GM04503 (cell line): Measurements from ENCODE around the gene PLEKHG4B.
A peak's percentile ranks its signal among the peaks of the same experiment; 100 is the strongest.
"Not testable (repeated sequence)": the region's sequence is repeated elsewhere in the genome, so short reads cannot be mapped to it uniquely, and the experiment has no call there.

Experiments
- DNase-seq: peaks from one replicate; pipeline ENCODE4 v3.0.0-alpha.2; 2012; ENCODE audit warnings: low read depth

Gene PLEKHG4B

DNA sequence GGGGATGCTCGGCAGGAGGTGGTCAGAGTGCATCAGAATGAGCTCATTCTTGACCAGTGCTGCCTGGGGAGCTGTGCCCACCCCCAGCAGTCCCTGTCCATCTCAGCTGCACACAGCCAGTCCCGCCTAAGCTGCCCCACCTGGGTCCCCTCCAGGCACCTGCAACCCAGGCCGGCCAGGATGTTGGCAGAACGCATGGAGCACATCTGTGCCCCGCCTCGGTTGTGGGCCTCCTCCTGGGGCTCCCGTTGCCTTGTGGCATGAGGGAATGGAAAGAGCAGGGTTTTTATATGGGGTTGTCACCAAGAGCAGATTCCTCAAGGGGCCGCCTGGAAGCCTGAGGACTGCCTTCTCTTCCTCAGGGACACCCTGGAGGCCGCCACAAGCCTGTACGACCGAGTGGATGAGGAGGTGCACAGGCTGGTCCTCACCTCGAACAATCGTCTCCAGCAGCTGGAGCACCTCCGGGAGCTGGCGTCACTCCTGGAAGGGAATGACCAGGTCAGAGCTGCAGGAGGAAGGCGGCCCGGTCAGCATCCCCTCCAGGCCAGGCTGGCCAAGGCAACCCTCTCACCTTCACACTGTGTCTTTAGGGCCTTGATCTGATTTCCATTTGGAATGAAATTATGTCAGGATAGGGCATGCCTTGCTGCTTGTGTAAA, 64.6 kb downstream of the PLEKHG4B start:
- DNase-seq: no peak

DNA sequence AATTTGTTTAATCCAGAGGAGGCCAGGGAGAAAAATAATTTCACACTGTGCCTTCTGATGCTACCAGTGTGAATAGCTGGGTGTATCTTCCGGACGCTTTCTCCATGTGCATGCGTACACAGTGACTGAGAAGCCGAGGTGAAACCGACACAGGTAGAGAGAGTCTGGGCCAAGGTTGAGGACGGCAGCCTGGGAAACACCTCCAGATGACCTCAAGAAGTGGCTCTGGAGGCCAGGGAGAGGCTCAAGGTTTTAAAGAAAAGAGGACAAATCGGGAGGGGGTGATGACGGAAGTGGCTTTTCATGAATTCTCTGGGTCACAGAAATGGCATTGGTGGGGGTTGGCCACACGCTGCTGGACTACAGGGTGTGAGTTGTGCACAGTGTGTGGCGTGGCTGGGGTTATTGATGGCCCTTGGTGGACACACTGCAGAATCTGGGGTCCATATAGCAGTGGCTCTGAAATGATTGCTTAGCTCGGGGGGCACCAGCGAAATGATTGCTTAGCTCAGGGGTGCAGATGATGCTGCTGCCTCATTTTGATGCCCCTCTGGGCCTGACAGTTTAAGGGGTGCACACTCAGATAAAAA, 65.3 kb downstream of the PLEKHG4B start:
- DNase-seq: no peak

DNA sequence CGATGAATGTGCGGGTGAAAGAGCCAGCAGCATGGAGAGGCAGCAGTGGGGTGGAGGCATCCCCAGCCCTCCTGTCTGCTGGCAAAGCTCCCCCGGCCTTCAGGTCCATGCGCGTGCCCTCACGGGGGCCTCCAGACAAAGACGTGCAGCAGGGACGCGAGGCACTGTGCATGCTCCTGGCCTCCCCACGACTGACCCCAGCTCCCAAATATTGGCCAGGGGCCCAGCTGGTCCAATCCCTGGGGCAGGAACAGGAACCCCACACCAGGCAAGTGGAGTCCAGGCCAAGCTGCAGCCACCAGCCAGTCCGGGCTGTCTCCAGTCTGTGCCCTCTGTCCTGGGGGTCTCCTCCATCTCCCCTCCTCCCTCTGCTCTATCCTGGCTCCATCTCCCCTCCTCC, 65.8 kb downstream of the PLEKHG4B start:
- no peak for DNase-seq

DNA sequence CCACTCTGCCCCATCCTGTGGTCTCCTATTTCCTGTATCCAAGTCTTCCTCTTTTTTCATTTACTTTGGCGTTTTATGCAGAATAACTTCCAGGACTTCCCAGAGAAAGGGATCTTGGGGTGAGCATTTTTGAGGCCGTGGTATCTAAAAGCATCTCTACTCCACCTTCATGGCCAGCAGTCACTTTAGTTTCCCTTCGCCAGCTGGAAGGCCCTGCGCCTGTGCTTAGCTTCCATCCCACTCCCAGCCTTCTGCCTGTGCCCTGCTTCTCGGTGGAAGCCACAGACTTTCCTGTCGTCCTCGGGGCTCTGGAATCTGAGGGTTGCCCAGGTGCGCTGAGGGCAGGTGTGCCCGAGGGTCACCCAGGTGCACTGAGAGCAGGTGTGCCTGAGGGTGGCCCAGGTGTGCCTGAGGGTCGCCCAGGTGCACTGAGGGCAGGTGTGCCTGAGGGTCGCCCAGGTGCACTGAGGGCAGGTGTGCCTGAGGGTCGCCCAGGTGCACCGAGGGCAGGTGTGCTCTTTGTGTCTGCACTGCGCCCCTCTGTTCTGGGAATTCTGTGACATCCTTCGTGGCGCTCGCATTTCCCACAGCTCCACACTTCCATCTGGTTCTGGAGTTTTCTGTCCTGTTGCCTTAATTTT, 67.0 kb downstream of the PLEKHG4B start:
- no peak for DNase-seq

DNA sequence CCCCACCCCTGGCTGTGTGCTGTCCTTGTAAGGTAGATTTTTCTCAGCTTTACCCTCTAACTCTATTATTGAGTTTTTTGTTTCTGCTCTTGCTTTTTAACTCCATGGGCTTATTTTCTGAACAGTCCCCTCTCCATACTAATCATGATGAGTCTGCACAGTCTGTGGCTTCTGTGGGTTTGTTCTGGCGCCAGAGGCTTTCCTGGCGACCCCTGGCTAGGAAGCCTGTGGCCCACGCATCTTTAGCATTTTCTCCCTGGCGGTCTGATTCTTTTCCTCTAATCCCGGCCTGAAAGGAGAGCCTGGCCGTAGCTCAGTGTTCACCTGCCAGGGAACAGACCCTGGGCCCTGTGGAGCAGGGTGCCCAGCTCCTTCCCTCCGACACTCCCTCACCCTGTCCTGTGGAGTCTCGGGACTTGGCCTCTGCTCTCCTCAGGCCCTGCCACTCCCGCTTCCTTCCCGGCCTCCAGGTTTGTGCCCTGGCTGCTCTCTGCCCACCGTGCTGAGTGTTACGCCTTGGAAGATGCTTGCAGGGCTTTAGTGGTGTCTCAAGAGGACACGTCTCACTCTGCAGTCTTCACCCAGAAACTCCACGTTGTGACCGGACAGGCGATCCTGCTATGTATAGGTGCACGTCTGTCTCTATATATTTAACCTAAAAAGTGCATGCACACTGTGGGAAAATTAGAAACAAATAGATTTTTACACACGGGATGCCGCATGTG, 67.6 kb downstream of the PLEKHG4B start:
- no peak for DNase-seq

DNA sequence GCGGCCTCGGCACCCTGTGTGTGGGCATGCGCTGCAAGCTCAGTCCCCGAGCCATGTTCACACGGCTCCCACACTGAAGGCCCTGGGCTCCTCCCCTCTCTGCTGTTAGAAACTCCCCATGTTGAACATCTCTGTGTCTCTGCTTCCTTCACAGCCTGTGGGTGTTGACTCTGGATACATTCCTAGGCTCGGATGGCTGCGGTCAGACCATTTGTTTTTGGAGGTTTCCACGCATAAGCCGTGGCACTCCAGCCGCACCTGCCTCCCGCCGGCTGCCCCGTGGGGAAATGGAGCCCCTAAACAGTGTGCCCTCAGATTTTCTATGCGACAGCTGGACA, 68.2 kb downstream of the PLEKHG4B start:
- no peak for DNase-seq

DNA sequence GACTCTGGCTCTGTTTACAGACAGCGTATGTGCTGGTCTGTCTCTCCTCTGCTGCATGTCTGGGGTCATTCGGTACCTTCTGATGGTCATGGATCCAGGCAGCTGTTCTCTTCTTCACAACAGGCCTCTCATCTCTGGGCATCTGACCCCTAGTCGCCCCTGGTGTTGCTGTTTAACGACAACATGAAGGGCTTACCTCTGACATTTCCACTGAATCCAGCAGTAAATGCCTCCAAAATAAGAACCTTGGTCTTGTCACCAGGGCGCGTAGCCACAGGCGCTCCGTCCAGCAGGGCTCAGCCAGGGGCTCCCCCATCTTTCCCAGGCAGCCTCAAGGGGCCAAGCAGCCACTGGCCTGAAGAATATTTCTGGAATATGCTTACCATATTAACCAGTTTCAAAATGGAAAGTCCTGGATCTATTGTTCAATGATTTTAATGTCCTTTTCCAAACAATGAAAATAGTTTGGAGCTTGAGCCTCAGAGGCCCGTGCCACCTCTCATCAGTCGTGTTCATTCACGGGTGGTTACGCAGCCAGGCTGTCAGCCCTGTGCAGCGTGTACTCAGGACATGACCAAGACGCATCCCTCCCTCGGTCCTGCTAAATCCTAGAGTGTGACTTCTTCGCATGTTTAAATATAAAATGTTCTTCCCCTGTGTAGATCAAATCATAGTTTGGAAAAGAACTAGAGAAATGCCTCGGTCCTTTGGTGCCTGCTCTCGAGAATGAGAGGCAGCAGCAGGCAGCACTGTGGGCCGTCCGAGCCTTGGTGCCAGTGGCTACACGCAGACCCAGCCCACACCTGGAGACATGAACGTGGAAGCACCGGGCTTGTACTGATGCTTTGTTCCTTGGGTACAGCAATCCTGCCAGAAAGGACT, 69.2 kb downstream of the PLEKHG4B start:
- no peak for DNase-seq

DNA sequence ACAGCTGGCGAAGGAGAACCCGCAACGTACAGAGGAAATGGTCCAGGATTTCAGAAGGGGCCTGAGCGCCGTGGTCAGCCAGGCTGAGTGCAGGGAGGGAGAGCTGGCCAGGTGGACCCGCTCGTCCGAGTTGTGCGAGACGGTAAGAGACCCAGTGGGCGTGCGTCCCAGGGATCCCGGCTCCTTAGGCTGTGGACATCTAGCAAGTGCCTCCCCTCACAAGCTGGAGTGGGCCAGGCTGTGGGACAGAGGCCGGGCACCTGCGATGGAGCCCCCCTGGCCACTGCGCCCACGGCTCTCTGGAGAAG, 69.8 kb downstream of the PLEKHG4B start:
- no peak for DNase-seq

DNA sequence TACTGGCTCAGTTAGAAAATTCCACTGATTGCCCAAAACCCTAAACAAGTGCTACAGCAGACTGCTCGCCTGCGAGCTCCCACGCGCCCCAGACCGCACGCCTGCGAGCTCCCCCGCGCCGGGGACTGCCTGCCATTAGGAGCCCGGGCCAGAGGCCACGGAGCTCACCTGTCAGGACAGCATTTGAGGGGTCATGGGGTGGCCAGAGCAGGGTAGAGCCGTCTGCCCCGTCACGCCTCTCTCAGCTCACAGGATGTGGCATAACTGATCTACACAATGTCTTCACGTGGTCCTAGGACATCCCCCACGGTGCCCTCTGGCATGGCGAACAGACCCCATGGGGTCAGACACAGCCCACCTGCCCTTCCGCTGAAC, 70.2 kb downstream of the PLEKHG4B start:
- no peak for DNase-seq

DNA sequence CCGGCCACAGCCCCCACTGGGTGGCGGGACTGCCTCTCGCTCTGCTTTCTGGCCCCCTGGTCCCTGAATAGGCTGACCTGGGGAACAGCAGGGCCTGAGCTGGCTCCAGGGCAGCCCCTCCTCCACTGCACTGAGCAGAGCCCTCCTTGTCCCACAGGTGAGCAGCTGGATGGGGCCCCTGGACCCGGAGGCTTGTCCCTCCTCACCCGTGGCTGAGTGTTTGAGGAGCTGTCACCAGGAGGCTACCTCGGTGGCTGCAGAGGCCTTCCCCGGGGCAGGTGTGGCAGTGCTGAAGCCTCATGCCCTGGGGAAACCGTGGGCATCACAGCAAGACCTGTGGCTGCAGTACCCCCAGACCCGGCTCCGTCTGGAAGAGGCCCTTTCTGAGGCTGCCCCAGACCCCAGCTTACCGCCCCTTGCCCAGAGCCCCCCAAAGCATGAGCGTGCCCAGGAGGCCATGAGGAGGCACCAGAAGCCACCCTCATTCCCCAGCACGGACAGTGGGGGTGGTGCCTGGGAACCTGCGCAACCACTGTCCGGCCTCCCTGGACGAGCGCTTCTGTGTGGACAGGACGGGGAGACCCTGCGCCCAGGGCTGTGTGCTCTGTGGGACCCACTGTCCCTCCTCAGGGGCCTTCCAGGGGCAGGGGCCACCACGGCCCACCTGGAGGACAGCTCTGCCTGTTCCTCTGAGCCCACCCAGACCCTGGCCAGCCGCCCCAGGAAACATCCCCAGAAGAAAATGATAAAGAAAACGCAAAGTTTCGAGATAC, 70.8 kb downstream of the PLEKHG4B start:
- DNase-seq: no peak

DNA sequence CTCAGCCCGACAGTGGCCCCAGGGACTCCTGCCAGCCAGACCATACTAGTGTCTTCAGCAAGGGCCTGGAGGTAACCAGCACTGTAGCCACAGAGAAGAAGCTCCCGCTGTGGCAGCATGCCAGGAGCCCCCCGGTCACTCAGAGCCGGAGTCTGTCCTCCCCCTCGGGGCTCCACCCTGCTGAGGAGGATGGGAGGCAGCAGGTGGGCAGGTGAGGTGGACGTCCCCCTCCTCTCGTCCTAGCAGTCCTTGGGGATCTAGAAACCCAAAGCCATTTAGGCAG, 71.3 kb downstream of the PLEKHG4B start:
- DNase-seq: no peak

DNA sequence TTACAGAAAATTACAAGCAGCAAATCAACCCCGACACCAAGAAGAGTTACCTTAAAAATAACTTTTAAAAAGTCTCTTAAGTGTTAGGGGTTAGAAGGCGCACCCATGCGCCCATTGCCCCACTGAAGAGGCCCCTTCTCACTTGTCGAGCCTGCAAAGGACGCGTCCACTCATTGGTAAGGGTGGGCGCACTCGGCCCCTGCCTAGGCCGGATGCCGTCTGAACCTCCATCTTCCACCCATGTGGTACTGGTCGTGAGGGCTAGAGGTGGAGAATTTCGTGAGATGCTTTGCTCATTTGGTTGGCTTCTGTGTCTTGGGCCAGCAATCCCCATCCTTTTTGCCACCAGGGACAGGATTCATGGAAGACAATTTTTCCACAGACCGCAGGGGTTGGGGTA, 71.9 kb downstream of the PLEKHG4B start:
- DNase-seq: no peak

DNA sequence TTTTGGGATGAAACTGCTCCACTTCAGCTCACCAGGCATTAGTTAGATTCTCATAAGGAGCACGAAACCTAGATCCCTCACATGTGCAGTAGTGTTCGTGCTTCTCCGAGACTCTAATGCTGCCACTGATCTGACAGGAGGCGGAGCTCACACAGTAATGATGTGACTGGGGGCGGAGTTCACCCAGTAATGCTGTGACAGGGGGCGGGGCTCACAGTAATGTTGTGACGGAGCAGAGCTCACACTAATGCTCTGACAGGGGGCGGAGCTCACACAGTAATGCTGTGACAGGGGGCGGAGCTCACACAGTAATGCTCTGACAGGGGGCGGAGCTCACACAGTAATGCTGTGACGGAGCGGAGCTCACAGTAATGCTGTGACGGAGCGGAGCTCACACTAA, 72.3 kb downstream of the PLEKHG4B start:
- DNase-seq: no peak

DNA sequence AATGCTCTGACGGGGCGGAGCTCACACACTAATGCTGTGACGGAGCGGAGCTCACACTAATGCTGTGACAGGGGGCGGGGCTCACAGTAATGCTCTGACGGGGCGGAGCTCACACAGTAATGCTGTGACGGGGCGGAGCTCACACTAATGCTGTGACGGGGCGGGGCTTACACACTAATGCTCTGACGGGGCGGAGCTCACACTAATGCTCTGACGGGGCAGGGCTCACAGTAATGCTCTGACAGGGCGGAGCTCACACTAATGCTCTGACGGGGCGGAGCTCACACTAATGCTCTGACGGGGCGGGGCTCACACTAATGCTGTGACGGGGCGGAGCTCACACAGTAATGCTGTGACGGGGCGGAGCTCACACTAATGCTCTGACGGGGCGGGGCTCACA, 72.8 kb downstream of the PLEKHG4B start:
- not testable (repeated sequence) for DNase-seq

DNA sequence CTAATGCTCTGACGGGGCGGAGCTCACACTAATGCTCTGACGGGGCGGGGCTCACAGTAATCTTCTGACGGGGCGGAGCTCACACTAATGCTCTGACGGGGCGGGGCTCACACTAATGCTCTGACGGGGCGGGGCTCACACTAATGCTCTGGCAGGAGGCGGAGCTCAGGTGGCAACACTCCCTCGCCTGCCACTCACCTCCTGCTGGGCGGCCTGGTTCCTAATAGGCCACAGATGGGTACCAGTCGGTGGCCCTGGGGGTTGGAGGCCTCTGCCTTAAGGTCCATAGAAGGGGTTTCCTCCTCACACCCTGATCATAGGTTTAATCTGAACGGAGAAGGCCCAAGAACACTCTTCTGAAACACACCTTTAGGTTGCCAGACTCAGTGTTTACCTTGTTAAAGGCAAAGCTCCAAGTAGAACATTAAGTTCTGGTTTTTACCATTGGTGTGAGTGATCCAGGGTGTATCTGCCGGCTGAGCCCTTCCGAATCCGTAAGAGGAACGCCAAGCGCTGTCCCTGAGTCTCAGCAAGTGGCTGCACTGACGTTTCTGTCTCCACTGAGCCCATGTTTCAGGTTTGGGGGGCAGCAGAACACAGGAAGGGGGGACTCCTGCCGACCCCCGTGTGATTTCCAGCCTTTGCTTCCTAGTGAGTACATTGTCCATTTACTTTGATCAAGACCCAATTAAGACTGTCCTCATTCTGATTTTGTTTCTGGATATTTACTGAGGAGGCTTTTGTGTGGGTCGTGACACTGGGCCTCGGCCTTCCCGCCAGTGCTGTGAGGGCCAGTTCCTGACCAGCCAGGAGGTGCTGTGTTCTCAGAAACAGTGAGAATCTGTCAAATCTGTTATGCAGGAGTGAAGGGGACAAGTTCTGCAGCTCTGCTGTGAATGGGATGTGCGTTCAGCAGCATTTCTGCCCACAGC, 74.7 kb downstream of the PLEKHG4B start:
- no peak for DNase-seq

DNA sequence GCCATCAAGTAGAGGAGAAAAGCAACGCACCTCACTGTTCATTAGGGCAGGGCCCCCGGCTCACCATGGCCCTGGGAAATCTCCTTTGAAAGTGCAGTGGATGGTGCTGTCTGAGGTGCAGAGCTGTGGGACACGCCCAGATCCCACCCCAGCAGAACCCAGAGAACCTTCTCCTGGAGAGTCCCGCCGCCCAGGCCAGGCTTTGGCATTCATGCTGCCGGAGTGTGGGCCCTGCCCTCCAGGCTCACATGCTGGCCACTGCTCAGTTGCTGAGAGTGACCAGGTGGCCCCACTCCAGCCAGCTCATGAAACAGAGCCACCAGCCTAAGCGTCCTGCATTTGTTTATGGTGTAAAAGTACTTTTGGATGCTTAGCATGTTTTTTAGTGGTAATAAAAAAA, 75.5 kb downstream of the PLEKHG4B start:
- DNase-seq: no peak

DNA sequence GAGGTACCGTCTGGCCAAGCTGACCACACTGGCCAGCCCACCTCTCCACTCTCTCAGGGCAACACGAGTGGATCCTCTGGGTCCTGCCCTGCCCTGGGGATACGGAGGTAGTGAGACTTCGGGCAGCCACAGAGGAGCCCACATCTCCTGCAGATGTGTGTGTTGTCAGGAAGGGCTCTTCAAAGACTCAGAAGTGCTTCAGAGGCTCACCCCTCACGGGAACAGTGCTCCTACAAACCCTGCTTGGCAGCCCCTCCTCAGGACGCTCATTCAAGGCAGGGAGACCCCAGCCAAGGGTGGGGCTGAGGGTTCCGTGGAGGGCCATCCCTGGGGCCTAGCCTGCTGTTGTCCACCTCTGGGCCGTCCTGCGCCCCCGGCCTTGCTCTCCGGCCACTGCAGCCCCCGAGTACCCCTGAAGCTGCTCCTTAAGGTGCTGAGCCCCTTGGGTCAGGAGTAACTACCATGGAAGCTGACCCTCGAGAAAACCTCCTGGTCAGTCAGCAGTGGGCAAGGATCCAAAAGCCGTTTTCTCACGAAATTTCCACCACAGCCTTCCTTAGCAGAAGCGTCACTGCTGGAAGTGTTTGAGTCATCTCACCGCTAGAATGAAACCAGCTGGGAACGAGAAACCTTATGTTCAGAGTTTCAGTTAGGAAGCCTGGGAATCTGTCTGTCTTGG, 76.2 kb downstream of the PLEKHG4B start:
- DNase-seq: peak; percentile 95

DNA sequence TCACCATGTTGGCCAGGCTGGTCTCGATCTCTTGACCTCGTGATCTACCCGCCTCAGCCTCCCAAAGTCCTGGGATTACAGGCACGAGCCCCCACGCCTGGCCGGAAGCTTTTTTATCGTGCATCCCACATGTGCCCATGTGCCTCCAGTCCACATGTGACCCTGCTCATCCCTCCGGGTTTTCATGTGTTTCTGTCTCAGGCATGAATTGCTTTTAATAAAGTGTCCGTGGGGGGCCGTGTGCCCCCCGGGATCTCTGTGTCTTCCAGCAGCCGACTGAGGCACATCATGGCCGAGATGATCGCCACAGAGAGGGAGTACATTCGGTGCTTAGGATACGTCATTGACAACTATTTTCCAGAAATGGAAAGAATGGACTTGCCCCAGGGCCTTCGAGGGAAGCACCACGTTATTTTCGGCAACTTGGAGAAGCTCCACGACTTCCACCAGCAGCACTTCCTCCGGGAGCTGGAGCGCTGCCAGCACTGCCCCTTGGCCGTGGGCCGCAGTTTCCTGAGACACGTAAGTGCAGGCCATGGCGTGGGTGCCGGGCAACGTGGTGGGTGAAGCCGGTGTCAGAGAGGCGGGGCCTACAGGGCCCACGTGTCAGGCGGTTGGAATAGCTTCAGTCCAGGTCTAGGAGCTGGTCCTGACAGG, 77.2 kb downstream of the PLEKHG4B start:
- peak; percentile 80 for DNase-seq

DNA sequence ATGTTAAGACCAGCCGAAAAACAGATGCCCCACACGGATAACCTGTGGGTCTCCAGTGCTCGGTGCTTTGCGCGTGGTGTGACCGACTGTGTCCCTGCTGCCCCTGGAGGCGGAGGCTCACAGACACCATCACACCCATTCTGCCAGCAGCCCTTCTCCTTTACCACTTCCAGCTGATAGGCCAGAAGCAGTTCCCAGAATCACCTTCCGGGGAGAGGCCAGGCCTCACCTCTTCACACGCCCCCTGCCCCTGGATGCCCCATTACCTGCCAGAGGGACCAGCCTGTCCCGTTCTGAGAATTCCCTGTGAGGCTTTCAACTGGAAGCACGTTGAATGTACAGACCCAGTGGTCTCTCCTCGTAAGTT, 77.7 kb downstream of the PLEKHG4B start:
- no peak for DNase-seq
